ENCODE data around the gene AGTPBP1.

The AGTPBP1 gene

DNA sequence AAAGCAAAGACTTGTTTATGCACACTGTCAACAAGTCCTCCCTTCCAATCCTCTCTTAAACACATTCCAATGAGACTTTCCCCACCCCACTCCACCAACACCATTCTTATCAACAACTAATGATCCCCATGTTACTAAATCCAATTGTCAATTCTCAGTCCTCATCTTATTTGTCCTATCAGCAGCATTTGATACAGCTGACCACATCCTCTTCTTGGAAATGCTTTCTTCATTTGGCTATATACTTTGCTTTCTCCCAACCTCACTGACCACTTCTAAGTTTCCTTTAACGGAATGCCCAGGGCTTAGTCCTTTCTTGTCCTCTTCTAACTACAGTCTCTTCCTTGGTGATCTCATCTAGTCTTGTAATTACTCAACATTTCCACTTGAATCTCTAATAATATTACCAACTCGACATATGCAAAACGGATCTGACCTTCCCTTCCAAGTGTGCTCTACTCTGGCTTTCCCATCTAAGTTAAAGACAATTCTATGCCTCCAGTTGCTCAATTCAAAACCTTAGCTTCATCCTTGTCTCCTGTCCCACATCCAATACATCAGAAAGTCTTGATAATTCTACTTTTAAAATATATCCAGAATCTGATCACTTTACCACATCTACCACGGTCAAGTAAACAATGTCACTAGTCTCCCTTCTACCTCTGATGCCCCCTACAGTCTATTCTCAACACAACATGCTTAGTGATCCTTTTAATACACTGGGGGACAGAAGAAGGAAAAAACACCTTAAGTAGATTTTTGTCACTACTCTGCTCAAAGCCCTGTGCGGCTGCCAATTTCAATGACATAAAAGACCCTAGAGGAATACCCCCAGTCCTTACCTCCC lies 25.5 kb downstream of the AGTPBP1 start:
- DNase-seq: no peak

- DNase-seq: no peak
Observed at GRCh38 chr9:85715587-85715986, 26.2 kb downstream of the AGTPBP1 start.

DNA sequence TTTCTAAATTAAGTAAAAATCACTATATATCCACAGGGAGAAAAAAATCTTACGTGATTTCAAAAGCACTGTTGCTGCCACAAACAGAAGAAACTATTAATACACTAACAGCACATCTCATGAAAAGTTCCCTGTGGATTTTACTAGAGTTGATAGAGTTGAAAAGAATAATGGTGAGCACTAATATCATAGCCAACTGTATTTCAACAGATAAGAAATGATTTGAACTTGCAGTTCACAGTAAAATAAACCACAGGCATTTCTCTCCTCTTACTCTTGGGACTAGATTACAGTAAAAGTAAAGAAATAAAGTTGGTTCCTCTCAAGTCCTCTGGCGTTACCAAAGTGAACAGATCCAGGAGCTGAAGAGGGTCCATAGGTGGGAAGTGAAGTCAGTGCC lies 27.9 kb downstream of the AGTPBP1 start:
- no peak for DNase-seq

- DNase-seq: no peak
Observed at GRCh38 chr9:85704744-85705143, 37.0 kb downstream of the AGTPBP1 start.

GRCh38 chr9:85703398-85703797 lies 38.4 kb downstream of the AGTPBP1 start:
- DNase-seq: no peak

- DNase-seq: no peak
Observed at GRCh38 chr9:85702726-85703289, 38.9 kb downstream of the AGTPBP1 start.

- no peak for DNase-seq
Observed at GRCh38 chr9:85702191-85702590, 39.6 kb downstream of the AGTPBP1 start.

DNA sequence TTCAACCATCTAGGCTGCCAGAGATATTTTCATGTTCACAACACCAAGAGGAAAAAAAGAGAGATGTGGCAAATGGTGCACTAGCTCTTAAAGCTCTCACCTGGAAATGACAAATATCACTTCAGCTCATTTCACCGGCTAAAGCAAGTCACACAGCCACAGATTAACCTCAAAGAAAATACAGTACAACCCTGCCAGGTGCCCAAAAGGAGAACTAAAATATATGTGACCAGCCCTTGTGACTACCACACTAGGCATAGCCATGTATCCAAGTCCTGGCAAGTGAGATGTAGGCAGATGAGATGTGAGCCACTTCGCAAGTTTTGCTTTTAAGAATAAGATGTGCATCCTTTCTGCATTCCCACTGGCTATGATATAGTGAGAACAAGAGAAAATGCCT lies 41.4 kb downstream of the AGTPBP1 start:
- no peak for DNase-seq

DNA sequence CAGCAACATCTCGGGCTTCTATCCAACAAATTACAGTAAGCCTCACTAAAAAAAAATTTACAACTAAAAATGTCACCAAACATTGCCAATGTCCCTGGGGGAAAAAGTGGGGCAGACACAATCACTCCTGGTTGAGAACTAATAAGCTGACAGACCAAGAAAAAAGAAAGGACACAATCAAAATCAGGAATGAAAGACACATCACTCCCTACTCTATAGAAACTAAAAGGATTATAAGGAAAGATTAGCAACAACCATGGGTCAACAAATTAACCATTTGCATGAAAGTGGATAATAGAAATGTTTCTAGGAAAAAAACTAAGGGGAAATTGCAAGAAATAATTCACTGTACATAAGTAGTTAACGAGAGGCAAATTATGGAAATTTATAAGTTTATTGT lies 53.4 kb downstream of the AGTPBP1 start:
- DNase-seq: no peak

DNA sequence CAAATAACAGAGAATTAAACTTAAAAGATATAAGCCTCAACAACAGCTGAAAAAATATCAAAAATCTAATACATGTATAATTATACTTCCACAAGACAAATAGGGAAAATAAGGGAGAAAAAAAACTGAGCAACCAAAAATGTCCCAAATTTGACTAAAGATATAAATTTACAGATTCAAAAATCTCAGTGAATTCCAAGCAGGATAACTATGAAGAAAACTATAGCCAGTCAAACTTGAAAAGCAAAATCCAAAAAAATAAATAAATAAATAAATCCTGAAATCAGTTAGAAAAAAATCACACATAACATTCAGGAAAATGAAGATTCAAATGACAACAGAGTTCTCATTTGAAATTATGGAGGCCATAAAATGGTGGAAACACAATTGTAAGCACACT lies 56.7 kb downstream of the AGTPBP1 start:
- no peak for DNase-seq

DNA sequence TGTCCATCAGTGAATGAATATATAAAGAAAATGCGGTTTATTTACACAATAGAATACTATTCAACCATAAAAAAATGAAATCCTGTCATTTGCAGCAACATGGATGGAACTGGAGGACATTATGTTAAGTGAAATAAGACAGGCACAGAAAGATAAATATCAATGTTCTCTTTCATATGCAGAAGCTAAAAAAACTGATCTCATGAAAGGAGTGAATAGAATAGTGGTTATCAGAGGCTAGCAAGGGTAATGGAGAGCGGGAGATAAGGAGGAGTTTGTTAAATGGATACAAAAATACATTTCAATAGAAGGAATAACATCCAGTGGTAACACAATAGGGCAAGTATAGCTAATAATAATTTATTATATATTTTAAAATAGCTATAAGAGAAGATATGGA lies 65.0 kb downstream of the AGTPBP1 start:
- no peak for DNase-seq

DNA sequence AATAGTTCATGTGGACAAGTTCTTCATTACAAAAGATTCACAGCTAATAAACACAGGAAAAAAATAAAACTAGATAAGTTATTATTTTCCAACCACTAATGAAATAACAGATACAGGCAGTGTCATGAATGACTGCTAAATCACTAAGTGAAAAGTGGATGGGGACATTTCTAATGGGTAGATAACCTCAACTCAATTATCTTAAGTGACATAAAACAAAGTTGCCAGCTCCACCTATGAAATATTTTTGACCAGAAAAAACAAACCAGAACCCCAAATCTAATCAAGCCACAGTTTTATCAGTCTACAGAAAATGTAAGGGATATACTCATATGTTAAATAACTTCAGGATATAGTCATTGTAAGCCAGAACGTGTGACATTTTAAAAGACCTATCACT lies 74.4 kb downstream of the AGTPBP1 start:
- no peak for DNase-seq

- no peak for DNase-seq
Observed at GRCh38 chr9:85666086-85666485, 75.7 kb downstream of the AGTPBP1 start.

DNA sequence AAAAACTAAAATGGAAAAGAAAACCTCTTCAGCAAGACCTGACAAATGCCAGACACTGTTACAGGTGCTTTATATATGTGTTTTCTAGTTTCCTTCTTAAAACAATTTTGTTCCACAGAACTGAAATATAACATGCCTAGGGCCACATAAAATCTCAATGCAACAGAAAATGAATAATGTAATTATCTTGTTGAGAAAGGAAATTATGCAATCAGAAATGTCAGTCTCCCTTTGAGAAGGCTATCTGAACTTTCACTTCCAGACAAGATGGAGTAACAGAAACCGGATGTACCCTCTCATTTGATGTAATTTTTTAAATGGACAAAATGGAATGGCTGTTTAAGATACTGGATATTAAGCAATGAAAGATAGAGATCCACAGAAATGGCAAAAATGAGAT lies 79.2 kb downstream of the AGTPBP1 start:
- DNase-seq: no peak

GRCh38 chr9:85658716-85659115 lies 83.0 kb downstream of the AGTPBP1 start:
- no peak for DNase-seq

- DNase-seq: no peak
Observed at GRCh38 chr9:85653153-85653552, 88.6 kb downstream of the AGTPBP1 start.

DNA sequence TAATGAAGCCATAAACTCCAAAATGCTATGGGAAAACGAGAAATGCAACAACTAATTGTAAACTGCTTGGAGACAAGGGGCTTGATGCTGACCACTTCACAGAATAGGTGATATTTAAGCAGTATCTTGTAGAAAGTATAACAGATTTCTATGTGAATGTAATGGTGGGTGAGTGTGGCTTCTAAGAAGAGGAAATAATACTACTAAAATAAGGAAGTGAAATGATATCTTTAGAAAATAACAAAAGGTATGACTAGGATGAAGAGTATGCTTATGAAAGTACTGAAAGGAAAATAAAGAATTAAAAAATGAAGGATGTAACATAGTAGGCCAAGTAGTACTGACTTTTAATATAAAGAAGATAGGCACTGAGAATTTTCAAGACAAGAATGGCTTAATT lies 94.2 kb downstream of the AGTPBP1 start:
- no peak for DNase-seq

DNA sequence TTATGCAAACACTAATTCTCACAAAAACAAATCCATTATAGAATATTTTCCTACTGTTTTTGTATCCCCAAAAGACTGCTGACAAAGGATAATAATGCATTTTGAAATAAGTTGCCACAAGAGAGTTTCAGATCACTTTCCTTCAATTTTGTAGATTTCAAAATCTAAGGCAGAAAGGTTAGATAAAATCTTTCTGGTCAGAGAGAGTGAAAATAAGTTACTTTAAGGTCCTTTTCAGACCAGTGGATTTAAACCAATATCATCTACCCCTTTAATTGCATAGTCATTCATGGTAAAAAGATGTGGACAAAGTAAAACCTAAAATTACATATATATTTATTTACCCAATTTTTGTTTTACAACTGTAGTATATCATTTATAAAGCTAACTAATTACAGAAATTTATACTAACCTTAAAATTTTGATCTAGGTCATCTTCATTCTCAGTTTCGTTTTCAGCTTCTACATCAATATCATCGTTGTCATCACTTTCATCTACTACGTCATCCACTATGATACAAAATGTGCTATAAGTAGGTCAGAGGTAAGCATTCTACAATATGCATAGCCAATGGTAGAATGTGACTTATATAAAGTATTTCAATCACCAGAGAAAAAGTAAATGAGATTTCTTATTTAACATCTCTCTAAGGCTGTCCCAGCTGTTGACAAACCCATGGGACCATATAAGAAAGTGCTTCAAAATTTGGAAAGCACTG lies 95.7 kb downstream of the AGTPBP1 start:
- no peak for DNase-seq

DNA sequence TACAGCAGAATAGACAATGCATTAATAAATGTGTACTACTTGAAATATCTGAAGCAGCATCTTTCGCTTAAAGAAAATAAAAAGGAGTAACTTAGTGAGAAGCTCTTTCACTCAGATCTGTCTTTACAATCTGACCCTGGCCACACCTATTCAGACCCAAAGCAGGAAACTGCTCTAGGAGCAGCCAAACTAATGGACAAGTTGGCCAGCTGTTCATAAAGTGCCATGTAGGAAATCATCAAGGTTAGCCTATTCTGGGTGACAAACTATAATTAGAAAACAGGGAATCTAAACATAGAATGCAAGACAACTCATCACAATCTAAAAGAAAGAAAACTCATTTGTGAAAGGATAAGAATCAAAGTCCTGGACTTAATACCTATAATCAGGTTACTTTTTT lies 101.3 kb downstream of the AGTPBP1 start:
- DNase-seq: no peak

DNA sequence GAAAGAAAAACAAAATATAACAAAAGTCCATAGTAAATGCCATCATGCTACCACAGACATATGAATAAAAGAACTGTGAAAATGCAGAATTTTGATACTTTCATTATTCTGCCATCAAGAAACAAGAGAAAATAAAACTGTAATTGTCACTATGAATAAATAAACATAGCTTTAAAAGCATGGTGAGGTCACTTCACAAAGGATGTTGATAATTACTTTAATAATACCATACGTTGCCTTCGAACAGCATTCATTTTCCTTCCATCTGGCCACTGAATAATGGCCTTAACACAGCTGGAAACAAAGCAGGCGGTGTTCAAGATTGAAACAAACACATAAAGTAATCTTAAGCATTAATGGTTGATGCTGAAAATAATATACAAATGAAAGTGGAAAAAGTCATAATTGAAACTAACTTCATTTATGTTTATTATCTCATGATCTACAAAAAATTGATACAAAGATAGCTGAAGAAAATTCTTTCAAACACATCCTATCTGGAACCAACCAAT lies 102.0 kb downstream of the AGTPBP1 start:
- no peak for DNase-seq

- DNase-seq: no peak
Observed at GRCh38 chr9:85631809-85632208, 109.9 kb downstream of the AGTPBP1 start.

DNA sequence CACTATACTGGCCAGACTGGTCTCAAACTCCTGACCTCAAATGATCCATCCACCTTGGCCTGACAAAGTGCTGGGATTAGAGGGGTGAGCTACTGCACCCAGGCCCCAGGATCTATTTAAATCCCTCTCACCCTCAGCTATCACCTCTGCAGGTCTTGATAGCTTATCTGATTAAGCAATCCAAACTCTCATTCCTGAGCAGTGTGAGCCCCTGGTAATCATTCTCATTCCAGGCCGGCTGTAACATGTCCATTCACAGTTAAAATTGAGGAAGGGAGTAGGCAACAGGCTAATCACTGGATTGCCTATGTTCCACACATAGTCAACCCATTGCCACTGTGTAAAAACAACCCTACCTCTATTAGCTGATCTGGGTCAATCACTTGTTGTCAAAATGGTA lies 111.1 kb downstream of the AGTPBP1 start:
- DNase-seq: no peak

- no peak for DNase-seq
Observed at GRCh38 chr9:85617141-85617670, 124.5 kb downstream of the AGTPBP1 start.

DNA sequence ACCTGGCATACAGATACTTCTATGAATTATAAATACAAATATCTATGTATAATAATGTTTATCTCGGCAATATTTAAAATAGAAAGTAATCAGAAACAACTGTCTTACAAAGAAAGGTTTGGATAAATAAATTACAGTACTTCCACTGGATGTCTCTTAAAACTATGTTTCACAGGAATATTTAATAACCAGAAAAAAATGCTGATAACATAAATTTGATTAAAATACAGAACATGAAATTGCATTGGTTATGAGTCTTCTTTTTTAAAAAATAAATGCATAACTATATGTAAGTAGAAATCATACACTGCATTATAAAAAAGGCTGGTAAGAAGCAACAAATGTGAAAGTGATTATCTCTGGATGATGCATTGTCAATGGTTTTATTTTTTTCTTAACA lies 126.0 kb downstream of the AGTPBP1 start:
- DNase-seq: no peak
